NCI-H446 (cell line): ENCODE measurements around the gene MYO9B.

Experiments used
- DNase-seq, 2 experiments: peaks; one replicate each; lab custom pipeline; 2025; lab: John Stamatoyannopoulos, UW

The MYO9B gene

GRCh38 chr19:17242431-17243208, 167.0 kb downstream of the MYO9B start:
- no peak for DNase-seq

DNA sequence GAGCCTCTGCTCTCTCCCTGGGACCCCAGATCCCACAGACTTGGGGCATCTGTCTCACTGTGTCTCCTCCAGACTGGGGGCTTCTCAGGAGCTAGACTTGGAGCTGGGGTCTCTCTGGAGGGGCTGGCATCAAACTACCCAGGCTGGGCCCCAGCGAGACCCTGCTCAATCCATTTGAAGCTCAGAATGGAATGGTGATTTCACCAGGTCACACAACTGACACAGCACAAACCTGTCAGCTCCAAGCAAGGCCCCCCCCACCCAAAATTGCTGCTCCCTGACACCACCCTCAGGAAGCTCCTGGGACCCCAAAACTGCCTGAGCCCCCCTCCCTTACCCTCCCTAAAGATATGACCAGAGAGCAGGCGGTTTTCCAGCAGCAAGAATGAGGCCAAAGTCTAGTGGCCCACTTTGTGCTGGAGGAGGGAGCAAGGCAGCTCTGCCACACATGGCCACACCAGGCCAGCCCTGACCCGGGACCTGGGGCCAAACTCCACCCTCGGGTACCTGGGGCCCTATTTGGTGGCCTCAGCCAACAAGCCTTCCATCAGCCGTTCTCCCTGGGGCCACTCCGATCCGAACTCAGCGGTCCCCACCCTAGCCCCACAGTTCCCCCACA, 167.7 kb downstream of the MYO9B start:
- DNase-seq, result no peak

- DNase-seq, result no peak
Observed at GRCh38 chr19:17243830-17244617, 168.4 kb downstream of the MYO9B start.

DNA sequence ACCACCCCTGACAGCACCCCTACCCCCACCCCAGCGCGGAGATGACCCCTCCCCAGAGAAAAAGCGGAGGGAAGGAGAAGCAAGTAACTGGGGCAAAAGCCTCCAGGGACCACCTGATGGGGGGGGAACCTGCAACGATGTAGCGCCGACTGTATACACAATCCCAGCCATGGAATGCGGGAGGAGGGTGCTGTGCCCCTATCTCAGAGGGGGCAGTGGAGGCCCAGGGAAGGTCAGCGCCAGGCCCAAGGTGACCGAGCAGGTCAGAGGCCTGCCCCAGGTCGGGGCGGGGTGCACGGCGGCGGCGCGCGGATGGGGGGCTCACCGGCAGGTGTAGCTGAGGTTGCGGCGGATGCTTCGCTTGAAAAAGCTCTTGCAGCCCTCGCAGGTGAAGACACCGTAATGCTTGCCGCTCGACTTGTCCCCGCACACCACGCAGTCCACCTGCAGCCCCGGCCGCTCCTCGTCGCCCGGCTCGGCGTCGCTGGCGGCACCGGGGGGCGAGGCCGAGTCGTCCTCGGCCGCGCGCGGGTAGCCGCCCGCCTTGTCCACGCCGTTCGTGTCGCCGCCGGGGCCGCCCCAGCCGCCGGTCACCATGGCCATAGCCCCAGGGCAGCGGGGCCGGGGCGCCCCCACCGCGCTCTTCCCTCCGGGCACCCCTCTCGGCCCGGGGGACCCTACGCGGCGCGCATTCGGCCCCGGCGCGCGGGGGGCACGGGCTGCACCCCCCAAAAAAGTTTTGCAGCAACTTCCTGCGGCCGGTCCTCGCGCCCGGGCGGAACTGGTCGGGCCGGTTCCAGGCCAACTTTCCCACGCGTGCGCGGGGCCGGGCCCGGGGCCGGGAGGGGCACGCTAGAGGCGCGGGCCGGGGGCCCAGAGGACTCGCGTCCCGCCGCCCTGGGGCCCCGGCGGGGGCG, 169.3 kb downstream of the MYO9B start:
- DNase-seq, result no peak

DNA sequence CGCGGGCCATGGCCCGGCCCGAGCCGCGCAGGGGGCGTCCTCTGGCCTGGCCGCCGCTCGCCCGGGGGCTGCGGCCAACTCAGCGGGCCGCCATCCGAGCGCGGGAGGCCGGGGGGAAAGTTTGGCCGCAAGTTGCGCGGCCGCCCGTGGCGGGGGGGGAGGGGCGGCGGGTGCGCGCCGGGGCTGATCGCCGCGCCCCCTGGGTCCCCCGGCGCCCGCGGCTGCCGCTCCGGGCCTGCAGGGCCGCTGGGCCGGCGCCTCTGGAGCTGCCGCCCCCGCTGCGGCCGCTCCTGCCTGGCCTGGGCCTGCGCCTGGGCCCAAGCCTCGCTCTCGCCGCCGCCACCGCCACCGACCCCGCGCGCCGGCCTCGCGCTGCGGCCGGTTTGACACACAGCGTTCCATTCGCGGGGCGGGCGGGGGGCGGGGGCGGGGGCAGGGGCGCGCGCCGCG, 170.0 kb downstream of the MYO9B start, which contains the start of gene NR2F6:
Gene NR2F6 (minus strand): TSS at position 385 of the 450 bp plus-strand sequence. CDS start 699 bp downstream, outside the sequence.
- no peak for DNase-seq

GRCh38 chr19:17246681-17247425, 171.3 kb downstream of the MYO9B start:
- no peak for DNase-seq

- no peak for DNase-seq
Observed at GRCh38 chr19:17248011-17248776, 172.6 kb downstream of the MYO9B start.

DNA sequence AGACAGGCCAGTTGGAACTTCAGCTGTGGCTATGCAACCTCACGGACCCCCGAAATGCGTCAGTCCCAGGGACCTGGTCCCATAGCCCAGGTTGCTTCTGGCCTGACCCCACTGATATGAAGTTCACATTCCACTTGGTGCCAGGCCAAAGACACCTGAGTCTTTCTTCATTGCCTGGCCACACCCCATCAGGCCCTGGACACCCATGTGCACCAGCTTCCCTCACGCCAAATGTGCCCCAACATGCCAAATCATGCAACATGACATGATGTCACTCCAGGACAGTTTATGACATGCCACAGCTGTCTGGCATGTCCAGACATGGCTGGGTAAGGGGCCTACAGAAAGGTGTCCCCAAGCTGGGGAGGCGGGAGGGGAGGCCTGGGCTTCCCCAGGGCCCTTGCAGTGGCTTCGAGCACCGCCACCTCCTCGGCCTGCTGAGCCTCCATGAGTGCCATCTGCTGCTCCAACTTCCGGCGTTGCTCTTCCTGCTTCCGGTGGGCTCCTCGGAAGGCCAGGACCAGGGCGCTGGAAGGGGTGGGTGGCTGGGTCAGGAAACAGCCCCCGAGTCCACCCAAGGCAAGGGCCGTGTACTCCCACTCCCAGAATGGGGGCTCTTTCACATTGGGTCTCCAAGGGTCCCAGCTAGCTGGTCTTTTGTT, 174.4 kb downstream of the MYO9B start:
- no peak for DNase-seq

GRCh38 chr19:17254636-17255035, 179.1 kb downstream of the MYO9B start:
- no peak for DNase-seq

DNA sequence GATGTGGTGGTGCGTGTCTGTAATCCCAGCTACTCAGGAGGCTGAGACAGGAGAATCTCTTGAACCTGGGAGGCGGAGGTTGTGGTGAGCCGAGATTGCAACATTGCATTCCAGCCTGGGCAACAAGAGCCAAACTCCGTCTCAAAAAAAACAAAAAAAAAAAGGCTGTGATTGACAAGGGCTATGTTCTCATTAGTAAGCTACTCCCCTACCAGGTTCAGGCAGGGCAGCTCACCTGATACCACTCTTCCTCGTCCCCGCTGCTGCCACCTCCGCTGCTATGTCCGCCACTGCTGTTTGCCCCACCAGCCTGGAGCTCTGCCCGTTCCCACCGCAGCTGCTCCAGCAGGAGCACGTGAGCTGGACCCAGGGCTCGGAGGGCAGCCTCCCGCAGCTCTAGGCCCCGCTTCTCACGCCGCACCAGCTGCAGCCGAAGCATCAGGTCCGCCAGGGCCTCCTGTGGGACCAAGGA, 179.6 kb downstream of the MYO9B start:
- DNase-seq, result no peak

- DNase-seq, result no peak
Observed at GRCh38 chr19:17256130-17256529, 180.6 kb downstream of the MYO9B start.

DNA sequence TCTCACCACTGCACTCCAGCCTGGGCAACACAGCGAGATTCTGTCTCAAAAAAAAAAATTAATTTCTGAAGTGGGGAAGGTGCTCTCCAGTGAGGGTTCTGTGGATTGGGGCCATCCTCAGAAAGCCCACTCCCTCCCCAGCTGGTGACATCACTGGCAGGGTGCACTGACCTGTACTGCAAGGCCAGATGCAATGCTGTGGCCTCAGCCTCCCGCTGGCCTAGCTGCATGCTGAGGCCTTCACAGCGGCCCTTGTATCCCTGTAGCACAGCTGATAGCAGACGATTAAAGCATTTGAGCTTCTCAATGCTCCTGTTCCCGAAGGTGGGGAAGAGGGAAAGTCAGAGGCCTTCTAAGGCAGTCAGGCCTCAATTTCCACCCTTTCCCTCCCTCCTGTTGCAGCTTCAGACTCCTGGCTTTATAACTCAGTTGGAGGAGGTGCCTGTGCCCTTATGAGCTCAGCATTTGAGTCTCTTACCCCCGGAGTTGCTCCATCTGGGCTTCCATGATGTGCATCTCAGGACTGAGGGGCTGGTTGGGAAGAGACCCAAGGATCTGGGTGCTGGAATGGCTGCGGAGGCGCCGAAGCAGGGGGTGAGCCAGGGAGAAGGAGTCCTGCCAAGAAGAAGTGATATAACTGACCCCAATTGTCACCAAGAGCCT, 183.7 kb downstream of the MYO9B start:
- DNase-seq, result no peak

GRCh38 chr19:17259934-17260333, 184.4 kb downstream of the MYO9B start:
- DNase-seq, result no peak

- peak; percentile 87 to 88 for DNase-seq
Observed at GRCh38 chr19:17260842-17261325, 185.3 kb downstream of the MYO9B start.

GRCh38 chr19:17262557-17262956, 187.0 kb downstream of the MYO9B start:
- no peak for DNase-seq
